Keratinocyte (primary cell): ENCODE results near the gene HTRA1.

Experiments
- CTCF ChIP-seq, 3 experiments: IDR thresholded peaks in 1 of 3; conservative IDR thresholded peaks in 1 of 3; optimal IDR thresholded peaks in 1 of 3; 2 replicates in 2 of 3; 3 replicates in 1 of 3; pipeline versions ENCODE3 to v1.5.1; 2011; ENCODE audit warnings: low read length in 3 of 3, mild to moderate bottlenecking in 3 of 3, moderate library complexity in 2 of 3, control low read depth in 1 of 3, inconsistent platforms in 1 of 3; ENCODE audit not compliant: insufficient read depth in 2 of 3; ENCODE audit errors: extremely low read depth in 1 of 3
- EZH2 ChIP-seq: IDR thresholded peaks from one replicate; pipeline ENCODE4 v1.6.1; 2012; ENCODE audit warnings: inconsistent platforms, mild to moderate bottlenecking, low read length, moderate library complexity

GRCh38 chr10:122531939-122532338 lies 70.6 kb downstream of the HTRA1 start:
- TF ChIP-seq CTCF (optimal IDR thresholded peaks at IDR 0.05 in 1 of 3, IDR thresholded peaks at IDR 0.05 in 1 of 3, conservative IDR thresholded peaks at IDR 0.05 in 1 of 3; ENCODE audit: extremely low read depth in 1 of 3, insufficient read depth in 2 of 3, low read length in 3 of 3) (no peak), EZH2 (no peak)
